ENCODE results near the gene NUDT15. TPM values are rescaled to one million over a fixed set of nuclear protein-coding genes. Genes with fewer than 3 reads are reported as not detected.

NUDT15 gene
- total RNA-seq, 1 experiment from 2014 or later: 44.1 TPM

Other genes with a start within 250 kb of the NUDT15 start
- 78.4 and 97.5 TPM in 2 replicates for gene SUCLA2, start 36.5 kb upstream of the NUDT15 start, total RNA-seq (2014; rRNA removed; shearing (Covaris generic))
- 42.4 and 46.6 TPM in 2 replicates for gene MED4, start 57.4 kb downstream of the NUDT15 start, total RNA-seq (2014; rRNA removed; shearing (Covaris generic))
- 124 and 133 TPM in 2 replicates for gene ITM2B, start 195.5 kb downstream of the NUDT15 start, total RNA-seq (2014; rRNA removed; shearing (Covaris generic))